Vagina (tissue), 2 donors: ENCODE results near the gene PTN. TPM values are rescaled to one million over a fixed set of nuclear protein-coding genes. Genes with fewer than 3 reads are reported as not detected.
"Not testable (repeated sequence)": the region's sequence is repeated elsewhere in the genome, so short reads cannot be mapped to it uniquely, and the experiment has no call there.

ENCODE experiments used
- DNase-seq, 2 donors: peaks; one replicate each; pipeline ENCODE4 v3.0.0-alpha.2; 2017; ENCODE audit errors: extremely low spot score in 2 of 2
- H3K27ac ChIP-seq: fragments of 200-600 bp; sonication (generic); one replicate; pipeline ENCODE4 v1.5.1; 2019
- H3K27me3 ChIP-seq: fragments of 200-600 bp; sonication (generic); one replicate; pipeline ENCODE4 v1.5.1; 2019
- H3K36me3 ChIP-seq, 2 donors: fragments of 200-600 bp; sonication (generic); one replicate each; pipeline ENCODE4 v1.5.1; 2017 to 2019
- H3K4me1 ChIP-seq: fragments of 200-600 bp; sonication (generic); one replicate; pipeline ENCODE4 v1.5.1; 2019
- H3K4me3 ChIP-seq, 2 donors: fragments of 200-600 bp; sonication (generic); 1 replicate in 1 of 2; 2 replicates in 1 of 2; pipeline ENCODE4 v1.5.1; 2016 to 2019
- H3K9me3 ChIP-seq: fragments of 200-600 bp; sonication (generic); one replicate; pipeline ENCODE4 v1.5.1; 2019
- POLR2A ChIP-seq, 2 donors: fragments of 450-650 bp; IDR thresholded peaks; one replicate each; pipeline ENCODE4 v1.6.1; 2017; ENCODE audit warnings: antibody characterized with exemption in 2 of 2, mild to moderate bottlenecking in 2 of 2, moderate library complexity in 2 of 2
- POLR2AphosphoS5 ChIP-seq, 2 donors: sonication (generic); formaldehyde crosslinking; IDR thresholded peaks; one replicate each; pipeline ENCODE4 v1.9.0; 2017; ENCODE audit warnings: antibody characterized with exemption in 2 of 2, mild to moderate bottlenecking in 2 of 2, low read depth in 1 of 2; ENCODE audit not compliant: insufficient read depth in 1 of 2
- intact Hi-C: fragments of 100-400 bp; cut with DNase I; formaldehyde crosslinking; loops from one replicate; pipeline ENCODE4 v1.15.1; 2023
- total RNA-seq: library from RNA; depleted of rRNA; stranded (reverse); fragments of >200 nt; gene quantifications from one replicate; pipeline ENCODE4 v1.2.3, GENCODE V29; 2016
- TF ChIP-seq, protein P1 (sequence below), 3 experiments: fragments of 450-650 bp in 2 of 3; fragments of 200-600 bp in 1 of 3; sonication (generic) in 1 of 3; IDR thresholded peaks; one replicate each; pipeline ENCODE4 v1.5.1; 2017 to 2019; ENCODE audit warnings: antibody characterized with exemption in 3 of 3, mild to moderate bottlenecking in 2 of 3, moderate library complexity in 2 of 3

Gene PTN
- total RNA-seq, 1 donor from 2014 or later: 48.4 TPM

DNA sequence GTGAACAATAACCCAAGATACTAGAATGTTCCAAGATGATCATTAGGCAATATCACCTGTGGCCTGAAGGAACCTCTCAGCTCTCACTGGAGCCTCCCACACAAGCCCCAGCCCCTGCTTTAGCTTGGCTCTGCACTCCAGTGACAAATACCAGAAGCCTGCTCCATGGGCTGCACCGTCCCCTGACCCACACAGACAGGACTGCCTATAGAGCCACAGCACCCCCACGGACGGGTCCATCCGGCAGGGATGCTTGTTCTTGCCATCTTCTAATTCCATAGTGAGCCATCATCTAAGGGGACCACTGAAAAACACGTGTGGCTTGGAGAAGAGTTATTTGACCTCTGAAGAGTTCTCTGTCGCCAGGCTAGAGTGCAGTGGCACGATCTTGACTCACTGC lies 100.9 kb downstream of the PTN start:
- no peak overlapping the region for H3K4me3 ChIP-seq
- H3K27me3 ChIP-seq: no peaks in the 10 kb centered on the region
- intact Hi-C loops: no loop called here
- H3K4me1 ChIP-seq: no peaks in the 10 kb centered on the region
- DNase-seq: no peak
- no peaks in the 10 kb centered on the region for H3K9me3 ChIP-seq
- TF ChIP-seq, protein P1, sequence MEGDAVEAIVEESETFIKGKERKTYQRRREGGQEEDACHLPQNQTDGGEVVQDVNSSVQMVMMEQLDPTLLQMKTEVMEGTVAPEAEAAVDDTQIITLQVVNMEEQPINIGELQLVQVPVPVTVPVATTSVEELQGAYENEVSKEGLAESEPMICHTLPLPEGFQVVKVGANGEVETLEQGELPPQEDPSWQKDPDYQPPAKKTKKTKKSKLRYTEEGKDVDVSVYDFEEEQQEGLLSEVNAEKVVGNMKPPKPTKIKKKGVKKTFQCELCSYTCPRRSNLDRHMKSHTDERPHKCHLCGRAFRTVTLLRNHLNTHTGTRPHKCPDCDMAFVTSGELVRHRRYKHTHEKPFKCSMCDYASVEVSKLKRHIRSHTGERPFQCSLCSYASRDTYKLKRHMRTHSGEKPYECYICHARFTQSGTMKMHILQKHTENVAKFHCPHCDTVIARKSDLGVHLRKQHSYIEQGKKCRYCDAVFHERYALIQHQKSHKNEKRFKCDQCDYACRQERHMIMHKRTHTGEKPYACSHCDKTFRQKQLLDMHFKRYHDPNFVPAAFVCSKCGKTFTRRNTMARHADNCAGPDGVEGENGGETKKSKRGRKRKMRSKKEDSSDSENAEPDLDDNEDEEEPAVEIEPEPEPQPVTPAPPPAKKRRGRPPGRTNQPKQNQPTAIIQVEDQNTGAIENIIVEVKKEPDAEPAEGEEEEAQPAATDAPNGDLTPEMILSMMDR (IDR thresholded peaks at IDR 0.05): no peak
- TF ChIP-seq POLR2AphosphoS5 (IDR thresholded peaks at IDR 0.05; ENCODE audit: insufficient read depth in 1 of 2, low read depth in 1 of 2): no peak
- TF ChIP-seq POLR2A (IDR thresholded peaks at IDR 0.05): no peak
- H3K36me3 ChIP-seq: no peaks in the 10 kb centered on the region
- H3K27ac ChIP-seq: no peak overlapping the region

DNA sequence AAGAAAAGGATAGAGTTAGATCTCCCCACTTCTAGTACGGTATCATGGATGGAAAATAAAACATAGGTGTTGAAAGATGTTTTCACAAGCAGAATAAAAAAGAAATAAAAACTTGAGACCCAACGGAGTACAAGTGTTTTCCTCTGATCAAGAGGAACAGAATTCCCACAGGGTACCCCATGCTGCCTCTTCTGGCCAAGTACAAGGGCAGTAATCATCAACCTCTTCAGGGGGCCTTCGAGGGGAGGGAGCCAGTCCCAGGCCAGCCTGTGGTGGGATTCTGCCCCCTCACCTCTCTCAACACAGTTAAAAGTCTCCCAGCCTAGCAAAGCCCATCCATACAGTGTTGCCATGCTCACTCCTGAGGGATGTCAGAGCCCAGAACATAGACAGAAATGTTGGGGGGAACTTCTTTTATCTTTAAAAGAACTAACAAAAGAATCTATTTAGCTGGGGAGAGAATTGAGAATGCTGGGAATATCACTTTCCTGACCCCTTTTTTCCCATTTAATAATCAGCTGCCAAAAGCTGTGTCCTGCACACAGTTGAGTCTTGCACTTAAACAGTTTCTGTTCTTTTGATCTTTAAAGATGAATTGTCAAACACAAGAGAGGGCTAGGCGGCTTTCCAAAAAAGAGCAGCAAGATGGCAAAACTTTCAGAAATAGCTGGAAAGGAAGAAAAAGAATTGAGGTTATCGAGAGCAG lies 101.7 kb downstream of the PTN start:
- H3K4me3 ChIP-seq: no peak overlapping the region
- H3K27me3 ChIP-seq: no peaks in the 10 kb centered on the region
- intact Hi-C loops: no loop called here
- no peak for DNase-seq
- H3K4me1 ChIP-seq: no peaks in the 10 kb centered on the region
- H3K9me3 ChIP-seq: no peaks in the 10 kb centered on the region
- H3K36me3 ChIP-seq: no peaks in the 10 kb centered on the region
- H3K27ac ChIP-seq: no peak overlapping the region
- no peak for TF ChIP-seq POLR2AphosphoS5 (IDR thresholded peaks at IDR 0.05; ENCODE audit: insufficient read depth in 1 of 2, low read depth in 1 of 2)
- TF ChIP-seq POLR2A (IDR thresholded peaks at IDR 0.05): no peak
- TF ChIP-seq, protein P1 (IDR thresholded peaks at IDR 0.05): no peak

DNA sequence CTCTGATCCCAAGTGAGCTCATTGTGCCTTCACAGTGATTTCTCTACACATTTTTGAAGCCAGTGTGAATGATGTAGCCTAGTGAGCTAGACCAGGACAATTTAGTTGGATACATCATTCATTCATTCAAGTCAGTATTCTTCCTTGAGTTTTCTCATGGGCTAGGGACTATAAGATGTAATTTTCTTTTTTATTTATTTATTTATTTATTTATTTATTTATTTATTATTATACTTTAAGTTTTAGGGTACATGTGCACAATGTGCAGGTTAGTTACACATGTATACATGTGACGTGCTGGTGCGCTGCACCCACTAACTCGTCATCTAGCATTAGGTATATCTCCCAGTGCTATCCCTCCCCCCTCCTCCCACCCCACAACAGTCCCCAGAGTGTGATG lies 104.3 kb downstream of the PTN start:
- intact Hi-C loops, H3K9me3 ChIP-seq, H3K4me3 ChIP-seq: not testable (repeated sequence)

DNA sequence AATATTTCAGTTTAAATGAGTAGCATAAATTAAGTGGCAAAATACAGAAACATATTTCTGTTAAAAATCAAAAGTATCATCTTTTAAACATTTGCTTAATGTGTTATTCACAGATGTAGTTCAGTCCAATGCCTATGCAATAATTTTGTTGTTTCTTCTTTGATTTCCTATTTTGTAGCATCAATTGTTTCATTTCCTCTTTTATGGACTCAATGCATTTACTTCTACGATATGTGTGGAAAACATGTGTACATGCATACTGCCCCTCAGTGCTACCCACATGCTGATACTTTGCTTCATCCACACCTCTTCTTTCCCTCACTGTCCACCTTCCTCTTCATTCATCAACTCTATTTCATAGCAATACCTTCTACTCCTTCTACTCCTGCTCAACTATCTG lies 108.1 kb downstream of the PTN start:
- no peaks in the 10 kb centered on the region for H3K4me1 ChIP-seq
- no peak overlapping the region for H3K27ac ChIP-seq
- no peak for DNase-seq
- no peaks in the 10 kb centered on the region for H3K27me3 ChIP-seq
- H3K4me3 ChIP-seq: no peak overlapping the region
- no peaks in the 10 kb centered on the region for H3K9me3 ChIP-seq
- no peaks in the 10 kb centered on the region for H3K36me3 ChIP-seq
- intact Hi-C loops: no loop called here
- TF ChIP-seq, protein P1 (IDR thresholded peaks at IDR 0.05): no peak
- TF ChIP-seq POLR2AphosphoS5 (IDR thresholded peaks at IDR 0.05; ENCODE audit: insufficient read depth in 1 of 2, low read depth in 1 of 2): no peak
- TF ChIP-seq POLR2A (IDR thresholded peaks at IDR 0.05): no peak

More for the DNA sequence above, 104.3 kb downstream of the PTN start:
- not testable (repeated sequence) for H3K36me3 ChIP-seq, H3K4me1 ChIP-seq, DNase-seq, H3K27ac ChIP-seq, H3K27me3 ChIP-seq

DNA sequence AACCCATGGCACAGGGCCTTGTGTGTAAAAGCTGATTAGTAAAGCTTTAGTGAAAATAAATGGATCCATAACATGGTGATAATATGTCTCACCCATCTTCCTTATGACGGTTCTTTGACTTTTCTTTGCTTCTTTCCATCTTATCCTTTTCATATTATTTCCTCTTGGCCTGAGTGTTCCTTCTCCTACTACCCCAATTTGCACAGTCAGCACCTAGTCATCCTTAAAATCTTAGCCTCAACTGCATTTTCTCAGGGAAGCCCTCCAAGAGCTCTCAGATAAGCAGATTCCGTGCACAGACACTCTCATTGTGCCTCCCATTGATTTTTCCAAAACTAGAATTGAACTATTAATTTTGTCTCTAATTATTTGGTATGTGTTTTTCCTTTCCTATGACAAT lies 112.4 kb downstream of the PTN start:
- DNase-seq: no peak
- Histone ChIP-seq H3K27me3 (no peaks in the 10 kb centered on the region), H3K9me3 (no peaks in the 10 kb centered on the region), H3K4me3 (no peak overlapping the region), H3K36me3 (no peaks in the 10 kb centered on the region), H3K27ac (no peak overlapping the region), H3K4me1 (no peaks in the 10 kb centered on the region)
- TF ChIP-seq POLR2AphosphoS5 (IDR thresholded peaks at IDR 0.05; ENCODE audit: insufficient read depth in 1 of 2, low read depth in 1 of 2) (no peak), POLR2A (IDR thresholded peaks at IDR 0.05) (no peak)
- TF ChIP-seq, protein P1 (IDR thresholded peaks at IDR 0.05): no peak
- intact Hi-C loops: no loop called here
